Type B pancreatic cell (in vitro differentiated cells): ENCODE measurements around the gene PIK3R4. TPM values are rescaled to one million over a fixed set of nuclear protein-coding genes. Genes with fewer than 3 reads are reported as not detected.

Source experiments
- DNase-seq: peaks from one replicate; pipeline ENCODE4 v3.0.0; 2021; ENCODE audit warnings: mixed read lengths; ENCODE audit not compliant: unreplicated experiment; ENCODE audit errors: extremely low spot score
- H3K27ac Mint-ChIP-seq: 2 replicates; pipeline ENCODE4 v1.8.0; 2021; ENCODE audit warnings: mild to moderate bottlenecking, mixed read lengths
- H3K27me3 Mint-ChIP-seq: 2 replicates; pipeline ENCODE4 v1.8.0; 2021; ENCODE audit warnings: mixed read lengths
- H3K36me3 Mint-ChIP-seq: 2 replicates; pipeline ENCODE4 v1.8.0; 2021; ENCODE audit warnings: mixed read lengths
- H3K4me1 Mint-ChIP-seq: one replicate; pipeline ENCODE4 v1.8.0; 2021; ENCODE audit warnings: mixed read lengths; ENCODE audit not compliant: unreplicated experiment
- H3K4me3 Mint-ChIP-seq: 2 replicates; pipeline ENCODE4 v1.8.0; 2021; ENCODE audit warnings: mild to moderate bottlenecking, mixed read lengths
- H3K9me3 Mint-ChIP-seq: 2 replicates; pipeline ENCODE4 v1.8.0; 2021; ENCODE audit warnings: mixed read lengths
- total RNA-seq: library from RNA; stranded (reverse); gene quantifications from 2 replicates; pipeline ENCODE4 v1.2.1, GENCODE V29; 2021; ENCODE audit warnings: low replicate concordance
- TF ChIP-seq, protein P1 (sequence below): fragments of 200-600 bp; sonication (generic); conservative IDR thresholded peaks from 2 replicates; pipeline ENCODE4 v1.5.0; 2021; ENCODE audit warnings: antibody characterized with exemption, mild to moderate bottlenecking

PIK3R4 gene
- total RNA-seq, 1 donor from 2014 or later = 26.0 TPM

DNA sequence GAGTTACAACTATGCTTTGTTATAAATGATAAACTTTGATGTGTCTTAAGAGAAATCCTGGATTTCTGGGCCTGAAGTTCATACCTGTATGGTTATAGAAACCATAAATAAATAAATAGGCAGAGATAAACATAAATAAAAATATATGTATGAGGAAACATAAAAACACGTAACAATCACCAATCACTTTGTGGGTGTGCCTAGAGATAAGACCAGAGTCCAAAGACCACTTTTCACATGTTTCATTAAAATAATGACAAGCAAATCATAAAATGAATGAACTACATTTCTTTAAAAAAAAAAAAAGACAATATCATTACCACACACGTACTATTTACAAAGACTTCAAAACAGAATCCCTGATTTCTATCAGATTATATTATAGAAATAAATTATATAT, 14.1 kb downstream of the PIK3R4 start:
- Mint-ChIP-seq H3K4me3 (no peak overlapping the region), H3K4me1 (no peaks in the 10 kb centered on the region), H3K36me3 (peaks cover 14% of the 10 kb centered on the region), H3K27me3 (no peaks in the 10 kb centered on the region), H3K9me3 (no peaks in the 10 kb centered on the region), H3K27ac (no peak overlapping the region)
- no peak for DNase-seq
- TF ChIP-seq, protein P1, sequence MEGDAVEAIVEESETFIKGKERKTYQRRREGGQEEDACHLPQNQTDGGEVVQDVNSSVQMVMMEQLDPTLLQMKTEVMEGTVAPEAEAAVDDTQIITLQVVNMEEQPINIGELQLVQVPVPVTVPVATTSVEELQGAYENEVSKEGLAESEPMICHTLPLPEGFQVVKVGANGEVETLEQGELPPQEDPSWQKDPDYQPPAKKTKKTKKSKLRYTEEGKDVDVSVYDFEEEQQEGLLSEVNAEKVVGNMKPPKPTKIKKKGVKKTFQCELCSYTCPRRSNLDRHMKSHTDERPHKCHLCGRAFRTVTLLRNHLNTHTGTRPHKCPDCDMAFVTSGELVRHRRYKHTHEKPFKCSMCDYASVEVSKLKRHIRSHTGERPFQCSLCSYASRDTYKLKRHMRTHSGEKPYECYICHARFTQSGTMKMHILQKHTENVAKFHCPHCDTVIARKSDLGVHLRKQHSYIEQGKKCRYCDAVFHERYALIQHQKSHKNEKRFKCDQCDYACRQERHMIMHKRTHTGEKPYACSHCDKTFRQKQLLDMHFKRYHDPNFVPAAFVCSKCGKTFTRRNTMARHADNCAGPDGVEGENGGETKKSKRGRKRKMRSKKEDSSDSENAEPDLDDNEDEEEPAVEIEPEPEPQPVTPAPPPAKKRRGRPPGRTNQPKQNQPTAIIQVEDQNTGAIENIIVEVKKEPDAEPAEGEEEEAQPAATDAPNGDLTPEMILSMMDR = no peak

DNA sequence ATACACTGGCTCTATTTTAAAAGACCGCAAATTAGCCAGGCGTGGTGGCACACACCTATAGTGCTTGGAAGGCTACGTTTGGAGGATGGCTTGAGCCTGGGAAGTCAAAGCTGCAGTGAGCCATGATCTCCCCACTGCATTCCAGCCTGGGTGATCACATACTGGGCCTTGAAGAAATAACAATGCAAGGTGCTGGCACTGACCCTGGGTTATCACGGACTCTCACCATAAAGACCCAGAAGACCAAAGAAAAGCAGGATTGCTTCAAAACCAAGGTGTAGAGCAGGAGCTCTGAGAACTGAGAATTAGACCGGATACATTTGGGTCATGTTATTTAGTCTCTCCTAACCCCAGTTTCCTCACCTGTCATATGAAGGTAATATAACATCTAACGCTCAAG, 14.8 kb downstream of the PIK3R4 start:
- no peak overlapping the region for H3K27ac Mint-ChIP-seq
- no peak for DNase-seq
- H3K4me3 Mint-ChIP-seq = no peak overlapping the region
- no peaks in the 10 kb centered on the region for H3K27me3 Mint-ChIP-seq
- H3K9me3 Mint-ChIP-seq = no peaks in the 10 kb centered on the region
- no peaks in the 10 kb centered on the region for H3K4me1 Mint-ChIP-seq
- TF ChIP-seq, protein P1 = no peak
- peaks cover 10% of the 10 kb centered on the region for H3K36me3 Mint-ChIP-seq

DNA sequence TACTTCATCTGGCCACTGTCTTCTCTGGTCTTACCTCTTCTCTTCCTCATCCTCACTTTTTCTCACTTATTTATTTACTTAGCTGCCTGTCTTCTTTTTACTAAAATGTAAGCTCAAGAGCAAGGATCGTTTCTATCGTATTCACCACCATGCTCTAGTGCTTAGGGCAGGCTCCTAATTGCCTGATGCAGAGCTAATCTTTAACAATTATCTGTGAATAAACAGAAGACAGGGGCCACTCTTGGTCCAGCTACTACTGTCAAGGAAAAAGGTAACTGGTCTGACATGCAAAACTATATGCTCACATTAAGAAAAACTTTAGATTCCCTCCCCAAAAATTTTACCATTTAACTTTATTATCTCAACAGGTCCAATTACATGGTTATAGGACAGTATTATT, 17.5 kb downstream of the PIK3R4 start:
- Mint-ChIP-seq H3K27me3 (no peaks in the 10 kb centered on the region), H3K4me3 (no peak overlapping the region), H3K36me3 (peaks cover 6% of the 10 kb centered on the region), H3K4me1 (no peaks in the 10 kb centered on the region), H3K27ac (no peak overlapping the region), H3K9me3 (no peaks in the 10 kb centered on the region)
- DNase-seq = no peak
- TF ChIP-seq, protein P1 = no peak

DNA sequence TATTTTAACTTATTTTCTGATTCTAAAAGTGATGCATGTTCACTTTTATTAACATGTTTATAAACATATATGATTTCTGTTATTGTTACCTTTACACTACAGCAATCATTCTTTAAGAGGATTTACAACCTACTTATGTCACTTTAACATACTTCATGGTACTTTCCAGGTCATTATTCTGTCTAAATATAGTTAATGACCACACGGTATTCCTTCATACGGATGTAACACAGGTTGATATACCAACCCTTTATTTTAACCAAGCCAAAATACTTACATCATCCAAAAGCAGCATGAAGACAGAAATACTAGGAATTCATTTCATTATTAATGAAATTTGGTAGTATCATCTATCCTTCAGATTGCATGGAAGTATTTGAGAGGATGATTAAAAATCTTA, 18.6 kb downstream of the PIK3R4 start:
- H3K27me3 Mint-ChIP-seq = no peaks in the 10 kb centered on the region
- no peak overlapping the region for H3K4me3 Mint-ChIP-seq
- TF ChIP-seq, protein P1 = no peak
- no peaks in the 10 kb centered on the region for H3K4me1 Mint-ChIP-seq
- no peaks in the 10 kb centered on the region for H3K9me3 Mint-ChIP-seq
- H3K27ac Mint-ChIP-seq = no peak overlapping the region
- peaks cover 10% of the 10 kb centered on the region for H3K36me3 Mint-ChIP-seq
- DNase-seq = no peak

DNA sequence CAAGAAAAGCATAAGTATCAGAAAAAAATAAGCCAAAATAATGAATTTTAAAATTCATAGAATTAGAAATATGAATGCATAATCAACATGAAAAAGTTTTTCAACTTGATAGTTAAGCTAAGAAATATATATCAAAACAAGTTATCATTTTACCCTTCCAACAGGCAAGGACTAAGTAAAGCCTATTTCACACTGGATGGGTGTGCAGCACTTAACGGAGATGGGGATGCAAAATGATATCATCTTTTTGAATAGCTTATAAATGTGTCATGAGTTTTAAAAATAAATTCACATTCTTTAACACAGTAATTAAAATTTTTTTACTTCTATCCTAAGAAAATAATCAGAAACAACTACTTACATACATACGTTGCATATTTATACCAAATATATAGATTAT, 20.9 kb downstream of the PIK3R4 start:
- H3K4me1 Mint-ChIP-seq = no peaks in the 10 kb centered on the region
- no peaks in the 10 kb centered on the region for H3K9me3 Mint-ChIP-seq
- H3K4me3 Mint-ChIP-seq = no peak overlapping the region
- no peak for DNase-seq
- TF ChIP-seq, protein P1 = no peak
- no peak overlapping the region for H3K27ac Mint-ChIP-seq
- H3K27me3 Mint-ChIP-seq = no peaks in the 10 kb centered on the region
- peaks cover 9% of the 10 kb centered on the region for H3K36me3 Mint-ChIP-seq

DNA sequence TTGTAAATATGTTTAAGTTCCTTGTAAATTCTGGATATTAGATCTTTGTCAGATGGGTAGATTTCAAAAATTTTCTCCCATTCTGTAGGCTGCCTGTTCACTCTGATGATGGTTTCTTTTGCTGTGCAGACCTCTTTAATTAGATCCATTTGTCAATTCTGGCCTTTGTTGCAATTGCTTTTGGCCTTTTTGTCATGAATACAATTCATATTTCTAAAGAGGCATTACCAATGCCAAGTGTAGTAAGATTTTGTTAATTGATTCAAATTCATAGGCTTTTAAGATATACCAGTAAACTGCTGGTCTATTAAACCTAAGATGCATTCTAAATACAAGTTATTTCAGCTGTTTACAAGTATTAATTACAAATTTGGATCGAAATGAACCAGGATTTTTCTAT, 31.0 kb downstream of the PIK3R4 start:
- Mint-ChIP-seq H3K27ac (no peak overlapping the region), H3K36me3 (peaks cover 29% of the 10 kb centered on the region), H3K4me1 (no peaks in the 10 kb centered on the region), H3K9me3 (no peaks in the 10 kb centered on the region), H3K27me3 (no peaks in the 10 kb centered on the region), H3K4me3 (no peak overlapping the region)
- no peak for DNase-seq
- TF ChIP-seq, protein P1 = no peak
